ENCODE data around the gene CBY1.

The CBY1 gene

DNA sequence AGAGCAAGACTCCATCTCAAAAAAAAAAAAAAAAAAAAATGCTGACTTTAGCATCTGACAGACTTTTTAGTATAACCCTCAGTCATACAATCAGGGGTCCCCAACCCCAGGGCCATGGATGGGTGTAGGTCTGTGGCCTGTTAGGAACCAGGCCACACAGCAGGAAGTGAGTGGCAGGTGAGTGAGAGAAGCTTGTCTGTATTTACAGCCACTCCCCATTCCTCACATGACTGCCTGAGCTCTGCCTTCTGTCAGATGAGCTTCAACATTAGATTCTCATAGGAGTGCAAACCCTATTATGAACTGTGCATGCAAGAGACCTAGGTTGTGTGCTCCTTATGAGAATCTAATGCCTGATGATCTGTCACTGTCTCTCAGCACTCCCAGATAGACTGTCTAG, 3.6 kb upstream of the CBY1 start:
- DNase-seq = no peak

DNA sequence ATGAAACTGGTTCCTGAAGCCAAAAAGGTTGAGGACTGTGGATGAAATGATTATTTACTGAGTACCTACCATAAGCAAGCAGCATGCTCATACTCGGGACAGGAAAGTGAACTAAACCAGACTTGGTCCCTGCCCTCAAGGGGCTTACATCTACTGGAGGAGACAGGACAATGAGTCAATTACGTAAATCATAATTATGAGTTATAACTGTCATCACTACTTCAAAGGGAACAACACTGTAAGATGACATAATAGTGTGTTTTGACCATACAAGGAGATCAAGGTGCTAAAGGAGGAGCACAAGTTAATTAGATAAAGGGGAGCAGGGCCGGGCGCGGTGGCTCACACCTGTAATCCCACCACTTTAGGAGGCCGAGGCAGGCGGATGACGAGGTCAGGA, 2.7 kb upstream of the CBY1 start:
- no peak for DNase-seq

DNA sequence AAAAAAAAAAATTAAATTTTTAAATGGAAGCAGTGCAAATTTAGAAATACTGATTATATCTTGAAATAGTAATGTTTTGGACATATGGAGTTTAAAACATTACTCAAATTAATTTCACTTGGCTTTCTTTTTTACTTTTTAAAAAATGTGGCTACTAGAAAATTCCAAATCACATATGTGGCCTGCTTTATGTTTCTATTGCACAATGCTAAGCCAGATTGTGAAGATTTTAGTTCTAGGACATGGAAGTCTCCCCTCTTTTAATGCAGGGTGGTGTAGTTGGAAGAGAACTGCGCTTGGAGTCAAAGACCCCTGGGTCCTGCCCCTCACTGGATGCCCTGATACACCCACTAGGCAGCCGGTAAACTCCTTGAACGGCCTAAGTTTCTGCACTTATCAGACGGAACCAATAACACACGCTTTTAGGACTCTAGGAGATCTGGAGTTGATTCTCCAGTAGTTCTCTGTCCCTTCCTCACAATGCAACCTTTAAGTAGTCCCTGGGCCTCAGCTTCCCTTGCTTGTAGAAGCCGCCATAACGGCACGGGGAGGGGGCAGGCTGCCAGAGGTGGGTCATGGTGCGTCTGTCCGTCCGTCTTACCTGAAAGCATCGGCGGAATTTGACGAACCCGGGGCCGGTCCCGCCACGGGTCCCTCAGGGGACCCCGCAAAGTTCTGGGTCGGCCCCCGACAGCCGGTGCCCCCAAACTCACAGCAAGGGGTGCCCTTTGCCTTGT, 751 bp upstream of the CBY1 start:
- no peak for DNase-seq

DNA sequence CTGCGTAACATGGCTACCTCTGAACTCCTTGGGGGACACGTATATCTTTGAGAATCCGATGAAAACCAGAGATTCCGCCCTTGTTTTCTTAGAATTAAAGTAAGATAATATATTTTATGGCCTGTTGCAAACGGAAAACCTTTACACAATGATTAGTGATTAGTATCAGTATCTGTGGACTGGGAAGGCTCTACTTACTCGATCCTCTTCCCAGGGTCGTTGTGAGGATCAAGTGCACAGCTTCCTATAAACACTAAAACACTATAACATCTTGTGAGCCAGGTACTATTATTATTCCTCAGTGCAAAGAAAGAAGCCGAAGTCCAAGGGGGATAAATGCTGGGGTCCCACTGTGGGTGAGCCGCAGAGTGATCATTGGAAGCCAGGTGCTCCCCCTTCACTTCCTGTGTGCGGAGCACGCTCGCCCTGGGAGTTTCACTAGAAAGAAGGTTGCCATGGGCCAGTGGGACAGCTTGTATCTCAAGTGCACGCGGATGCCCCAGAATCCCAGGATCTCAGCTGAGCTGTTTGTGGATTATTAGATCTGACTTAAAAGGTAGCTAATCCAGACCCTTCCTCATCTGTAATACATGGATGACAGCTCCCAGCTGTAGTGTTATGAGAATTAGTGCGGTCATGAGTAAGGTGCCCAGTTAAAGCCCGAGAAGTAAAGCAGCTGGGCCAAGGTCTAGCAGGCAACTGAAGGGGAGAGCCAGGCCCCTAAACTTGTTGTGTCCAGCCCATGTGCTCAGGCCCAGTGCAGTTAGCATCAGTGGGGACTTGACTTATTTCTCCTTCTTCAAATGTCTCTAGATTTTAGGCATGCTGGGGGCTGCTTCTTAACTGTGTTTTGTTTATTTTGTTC, 839 bp downstream of the CBY1 start:
- DNase-seq = peak; percentile 65

DNA sequence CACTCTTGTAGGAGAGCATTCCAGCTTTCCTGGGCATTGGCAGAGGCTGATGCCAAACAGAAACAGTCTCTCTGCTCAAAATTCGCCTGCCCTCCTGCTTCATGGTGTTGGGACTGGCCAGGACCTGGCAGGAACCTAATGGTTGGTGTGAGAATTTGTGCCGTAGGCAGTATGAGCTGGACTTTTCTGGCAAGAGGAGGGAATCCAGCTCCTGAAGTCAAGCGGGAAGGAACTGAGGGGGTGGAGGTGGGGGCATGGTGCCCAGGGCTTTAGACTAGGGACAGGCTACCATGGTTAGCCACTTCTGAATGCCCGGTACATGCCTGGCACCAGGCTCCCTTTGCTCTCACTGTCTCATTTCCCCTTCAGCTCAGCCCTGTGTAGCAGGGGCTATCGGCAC, 18.4 kb downstream of the CBY1 start:
- DNase-seq = no peak

DNA sequence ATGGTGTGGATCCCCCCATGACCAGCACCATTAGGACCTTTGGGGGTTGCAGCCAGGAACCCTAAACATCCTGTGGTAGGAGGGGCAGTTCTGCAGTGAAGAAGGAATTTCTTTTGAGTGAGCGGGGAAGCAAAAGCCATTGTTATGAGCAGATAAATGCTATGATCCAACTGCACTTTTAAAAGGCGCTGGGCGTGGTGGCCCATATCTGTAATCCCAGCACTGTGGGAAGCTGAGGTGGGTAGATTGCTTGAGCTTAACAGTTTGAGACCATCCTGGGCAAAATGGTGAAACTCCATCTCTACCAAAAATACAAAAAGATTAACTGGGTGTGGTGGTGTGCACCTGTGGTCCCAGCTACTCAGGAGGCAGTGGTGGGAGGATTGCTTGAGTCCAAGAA, 19.4 kb downstream of the CBY1 start:
- no peak for DNase-seq

DNA sequence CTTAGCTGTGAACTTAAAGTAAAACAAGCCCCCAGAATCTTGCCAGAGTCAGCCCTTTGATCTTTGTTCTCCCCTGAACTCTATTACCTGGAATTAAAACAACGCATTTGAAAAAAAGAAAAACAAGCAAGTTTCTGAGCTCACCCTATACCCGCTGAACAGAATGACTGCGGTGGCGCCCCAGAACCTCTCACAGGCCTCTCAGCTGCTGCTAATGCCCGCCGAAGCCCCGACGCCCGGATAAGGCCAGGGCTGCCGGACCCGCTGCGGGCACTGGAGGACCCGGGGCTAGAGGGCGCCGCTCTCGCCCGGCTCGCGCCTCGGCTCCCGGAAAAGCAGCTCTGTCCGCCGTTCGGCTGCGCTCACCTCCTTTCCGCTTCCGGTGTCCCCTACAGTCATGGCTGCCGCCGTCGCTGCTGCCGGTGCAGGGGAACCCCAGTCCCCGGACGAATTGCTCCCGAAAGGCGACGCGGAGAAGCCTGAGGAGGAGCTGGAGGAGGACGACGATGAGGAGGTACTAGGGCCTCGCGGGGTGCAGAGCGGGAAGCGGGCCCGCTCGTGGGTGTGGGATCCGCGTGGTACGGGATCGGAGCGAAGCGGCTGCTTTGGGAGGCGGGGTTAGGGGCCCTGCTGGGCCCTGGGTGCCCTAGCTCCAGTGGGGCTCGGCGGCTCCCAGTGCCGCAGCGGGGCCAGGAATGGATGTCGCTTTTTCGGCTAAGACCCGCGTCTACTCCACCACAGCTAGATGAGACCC, 25.3 kb downstream of the CBY1 start, which contains the start of gene TOMM22:
TSS of gene TOMM22 (plus strand) at position 376 of the 754 bp plus-strand sequence. CDS start at position 398, 22 bp downstream.
- peak; percentile 94 for DNase-seq

DNA sequence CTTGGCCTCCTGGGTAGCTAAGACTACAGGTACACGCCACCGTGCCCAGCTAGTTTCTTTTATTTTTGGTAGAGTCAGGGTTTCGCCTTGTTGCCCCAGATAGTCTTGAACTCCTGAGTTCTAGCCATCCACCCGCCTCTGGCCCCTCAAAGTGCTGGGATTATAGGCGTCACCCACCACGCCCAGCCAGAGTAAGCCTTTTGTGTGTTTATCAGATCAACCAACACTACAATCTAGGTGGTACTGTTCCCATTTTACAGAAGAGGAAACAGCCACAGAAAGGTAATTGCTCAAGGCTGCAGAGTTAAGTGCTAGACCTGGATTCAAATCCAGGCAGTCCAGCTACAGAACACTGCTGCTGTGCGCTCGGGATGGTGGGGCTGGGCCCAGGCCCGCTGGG, 28.5 kb downstream of the CBY1 start:
- DNase-seq = no peak

DNA sequence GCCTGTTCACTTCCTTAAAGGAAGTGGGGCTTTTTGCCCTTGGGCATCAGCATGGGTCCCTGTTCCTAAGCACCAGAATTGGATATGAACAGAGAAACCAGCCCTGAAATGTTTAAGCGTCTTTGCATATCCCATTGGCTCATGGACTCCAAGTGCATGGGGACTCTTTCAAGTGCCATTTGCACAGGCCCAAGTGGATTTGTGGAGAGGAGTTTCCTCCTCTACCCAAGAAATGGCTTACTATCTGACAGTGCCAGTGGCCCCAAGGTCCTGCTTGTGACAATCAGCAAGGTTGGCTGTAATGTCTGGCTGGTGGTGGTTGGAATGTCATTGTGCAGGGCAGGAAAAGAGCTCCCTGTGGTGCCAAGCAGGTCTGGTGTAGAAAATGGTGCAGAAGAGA, 29.3 kb downstream of the CBY1 start:
- no peak for DNase-seq

DNA sequence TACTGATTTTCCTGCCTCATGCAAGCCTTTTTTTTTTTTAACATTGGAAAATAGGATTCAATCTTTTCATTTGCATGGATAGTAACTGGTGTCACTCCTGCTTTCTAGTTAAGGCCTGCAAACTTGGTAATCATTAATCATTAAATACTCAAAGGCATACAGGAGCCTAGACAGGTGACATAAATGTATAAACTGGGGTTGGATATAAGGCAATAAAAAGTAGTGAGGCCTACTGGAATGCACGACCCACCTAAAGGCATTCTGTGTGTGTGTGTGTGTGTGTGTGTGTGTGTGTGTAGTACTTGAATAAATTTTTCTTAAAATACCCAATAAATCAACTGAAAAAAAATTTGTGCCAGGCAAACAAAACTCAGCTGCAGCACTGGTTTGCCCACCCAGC, 33.2 kb downstream of the CBY1 start:
- DNase-seq = no peak

DNA sequence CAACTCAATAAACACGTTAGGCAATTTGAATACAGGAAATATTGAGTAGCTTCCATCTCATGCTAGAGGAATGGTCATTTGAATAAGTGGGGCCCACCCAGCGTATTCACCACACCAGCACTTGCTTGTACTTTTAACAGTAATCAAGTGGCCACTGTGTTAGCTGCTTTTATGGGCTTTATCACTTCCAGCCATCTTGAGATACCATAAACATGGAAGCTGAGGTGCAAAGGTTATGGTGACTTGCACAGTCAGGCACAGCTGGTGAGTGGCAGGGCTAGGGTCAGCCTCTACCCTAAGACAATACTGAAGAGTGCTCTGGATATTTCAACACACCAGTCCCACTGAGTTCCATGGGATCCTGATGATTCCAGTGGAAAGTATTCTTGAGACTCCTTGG, 37.6 kb downstream of the CBY1 start:
- DNase-seq = no peak

DNA sequence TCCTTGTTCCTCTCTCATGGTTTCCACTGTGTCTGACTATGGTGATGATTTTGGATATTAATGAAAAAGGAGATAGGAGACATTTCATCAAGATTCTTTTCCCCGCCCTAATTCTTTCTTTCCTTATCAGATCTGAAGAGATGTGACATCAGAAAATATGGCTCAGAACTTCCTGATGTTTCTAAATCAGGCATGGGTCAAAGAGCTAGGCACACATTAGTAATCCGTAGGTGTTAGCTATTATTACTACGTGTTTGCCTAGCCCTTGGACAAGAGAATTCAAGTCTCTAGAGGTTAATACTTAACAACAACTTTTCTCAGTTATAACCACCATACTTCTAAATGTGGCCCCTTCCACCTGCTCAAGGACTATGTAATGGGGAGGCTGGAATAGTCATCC, 38.5 kb downstream of the CBY1 start:
- no peak for DNase-seq

DNA sequence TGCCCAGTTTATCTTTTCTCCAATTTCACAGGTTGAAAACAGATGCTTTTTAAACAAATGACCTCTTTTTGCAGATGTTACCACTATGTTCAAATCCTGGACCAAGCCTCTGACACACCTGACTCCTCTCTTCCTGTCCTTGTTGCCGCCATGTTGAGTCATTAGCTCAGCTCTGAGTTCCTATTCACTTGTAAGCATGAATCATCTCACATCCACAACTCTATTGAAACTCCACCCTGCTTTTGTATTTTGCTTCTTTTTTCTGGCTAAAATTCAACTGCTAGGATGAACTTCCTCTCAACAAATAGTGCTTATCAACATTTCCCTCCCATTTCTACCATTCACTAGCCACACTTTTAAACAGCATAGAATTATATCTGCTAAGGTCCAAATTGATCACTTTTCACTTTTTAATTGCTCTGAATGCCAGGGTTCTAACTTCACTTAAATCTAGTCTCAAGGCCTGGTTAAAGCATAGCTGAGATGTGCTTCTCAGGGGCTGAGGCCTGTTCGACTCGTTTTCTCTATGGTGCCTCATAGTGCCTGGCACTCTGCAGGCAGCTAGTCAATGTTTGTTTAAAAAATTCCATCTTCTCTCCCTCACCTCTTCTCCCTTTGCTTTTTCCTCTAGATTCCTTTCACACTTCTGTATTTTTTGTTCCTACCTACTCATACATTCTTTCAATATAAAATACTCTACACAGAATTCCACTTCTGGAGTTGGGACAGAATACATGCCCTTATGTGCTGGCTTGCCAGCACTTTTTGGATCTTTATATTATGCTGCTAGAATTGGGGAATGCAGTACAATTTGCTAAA, 40.4 kb downstream of the CBY1 start:
- no peak for DNase-seq

DNA sequence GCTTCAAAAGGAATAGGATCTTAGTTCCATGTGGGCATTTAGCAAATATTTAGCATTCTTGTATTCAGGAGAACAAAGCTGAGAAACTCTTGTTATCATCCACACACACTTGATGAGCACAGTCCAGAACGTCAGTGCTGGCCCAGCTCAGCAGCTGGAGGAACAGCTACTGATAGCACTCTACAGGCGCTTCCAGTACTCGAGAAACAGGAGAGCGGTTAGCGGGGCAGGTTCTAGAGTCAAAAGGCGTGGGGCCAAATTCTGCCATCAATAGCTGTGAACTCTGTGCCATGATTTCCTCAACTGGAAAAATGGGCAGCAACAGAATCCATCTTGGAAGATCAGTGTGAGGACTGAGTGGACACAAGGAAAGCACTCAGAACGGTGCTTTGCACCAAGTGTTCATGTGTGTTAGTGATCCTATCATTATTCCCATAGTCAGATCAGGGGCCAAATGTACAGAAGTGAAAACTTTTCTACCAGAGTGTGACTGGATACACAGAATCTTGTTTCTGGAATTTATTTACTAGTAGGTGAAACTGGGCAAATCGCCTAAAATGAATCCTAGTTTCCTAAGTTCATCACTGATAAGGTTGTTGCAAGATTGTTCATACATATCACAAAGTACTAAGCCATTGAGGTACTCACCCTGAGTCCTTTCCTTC, 41.1 kb downstream of the CBY1 start:
- no peak for DNase-seq

DNA sequence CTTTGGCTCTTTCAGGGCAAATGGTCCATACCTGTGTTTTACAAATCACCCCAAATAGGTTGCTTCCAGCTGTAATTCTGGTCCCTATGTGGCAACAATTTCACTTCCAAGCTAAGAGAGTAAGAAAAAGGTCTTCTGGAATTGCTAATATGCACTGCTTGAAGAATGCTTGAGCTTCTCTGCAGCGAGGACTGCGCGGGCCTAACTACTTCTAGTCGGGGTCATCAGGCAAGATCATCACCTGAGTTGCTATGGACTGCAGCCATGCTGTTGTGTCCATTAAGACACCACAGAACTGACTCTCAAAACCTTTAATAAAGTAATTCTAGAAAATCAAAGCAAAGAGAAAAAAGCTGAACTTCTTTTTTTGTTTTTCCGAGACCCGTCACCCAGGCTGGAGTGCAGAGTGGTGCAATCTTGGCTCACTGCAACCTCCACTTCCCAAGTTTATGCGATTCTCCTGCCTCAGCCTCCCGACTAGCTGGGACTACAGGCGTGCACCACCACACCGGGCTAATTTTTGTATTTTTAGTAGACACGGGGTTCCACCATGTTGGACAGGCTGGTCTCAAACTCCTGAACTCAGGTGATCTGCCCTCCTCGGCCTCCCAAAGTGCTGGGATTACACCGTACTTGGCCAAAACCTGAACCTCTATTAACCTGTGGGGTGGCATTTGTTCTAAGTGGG, 42.1 kb downstream of the CBY1 start:
- no peak for DNase-seq

DNA sequence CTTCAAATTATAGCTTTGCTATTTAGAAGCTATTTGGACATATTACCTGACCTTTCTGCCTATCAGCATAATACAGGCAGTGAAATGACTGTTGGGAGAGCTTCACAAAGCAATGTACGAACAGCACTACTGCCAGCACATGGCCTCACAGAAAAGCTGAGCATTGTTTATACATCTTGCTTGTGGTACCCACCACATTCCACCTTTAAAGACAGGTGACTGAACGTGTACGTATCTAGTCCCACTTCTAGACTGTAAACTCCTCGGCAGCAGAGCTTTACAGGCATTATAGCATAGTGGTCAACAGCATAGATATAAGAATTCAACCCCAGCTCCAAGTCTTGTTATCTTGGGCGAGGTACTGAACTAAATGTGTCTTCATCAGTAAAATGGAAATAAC, 42.7 kb downstream of the CBY1 start:
- no peak for DNase-seq

DNA sequence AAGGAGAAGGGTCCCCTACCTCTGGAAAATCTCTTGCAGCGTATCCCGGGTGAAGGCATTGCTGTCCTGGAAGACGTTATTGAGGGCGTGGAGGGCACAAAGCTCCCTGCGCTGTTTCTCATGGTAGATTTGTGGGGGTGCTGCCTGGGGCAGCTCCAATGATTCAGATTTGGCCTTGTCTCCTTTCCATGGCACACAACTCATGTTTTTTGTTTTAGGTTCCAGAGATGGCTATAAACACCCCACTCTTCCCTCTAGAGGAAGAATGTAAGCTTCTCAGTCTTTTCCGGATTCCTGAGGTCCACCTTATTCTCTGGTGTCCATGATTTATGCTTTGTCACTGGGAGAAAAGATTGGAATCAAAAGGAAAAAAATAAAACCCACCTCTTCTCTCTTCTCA, 43.3 kb downstream of the CBY1 start:
- DNase-seq = no peak

DNA sequence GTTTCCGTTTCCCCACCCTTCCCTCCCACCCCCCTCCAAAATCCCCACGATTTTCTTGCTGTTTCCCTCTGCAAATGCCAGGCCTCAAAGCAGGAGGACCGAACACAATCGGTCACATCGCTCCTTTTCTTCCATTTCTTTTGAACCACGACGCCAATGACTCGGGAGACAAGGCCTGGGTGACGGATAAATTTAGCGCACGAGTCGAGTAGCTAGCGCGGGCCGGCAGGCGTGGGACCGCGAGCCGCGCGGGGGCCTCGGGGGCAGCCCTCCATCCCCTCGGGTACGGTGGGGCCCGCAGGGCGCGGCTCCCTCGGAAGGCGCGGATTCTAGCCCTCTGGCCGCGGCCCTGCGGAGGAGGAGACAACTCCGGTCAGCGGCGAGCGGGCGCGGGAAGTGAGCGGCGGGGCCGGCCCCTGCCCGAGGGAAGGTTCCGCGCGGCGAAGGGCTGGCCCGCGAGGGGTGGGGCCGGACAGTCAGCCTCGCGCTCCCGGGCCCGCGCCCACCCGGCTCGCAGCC, 43.9 kb downstream of the CBY1 start:
- no peak for DNase-seq

DNA sequence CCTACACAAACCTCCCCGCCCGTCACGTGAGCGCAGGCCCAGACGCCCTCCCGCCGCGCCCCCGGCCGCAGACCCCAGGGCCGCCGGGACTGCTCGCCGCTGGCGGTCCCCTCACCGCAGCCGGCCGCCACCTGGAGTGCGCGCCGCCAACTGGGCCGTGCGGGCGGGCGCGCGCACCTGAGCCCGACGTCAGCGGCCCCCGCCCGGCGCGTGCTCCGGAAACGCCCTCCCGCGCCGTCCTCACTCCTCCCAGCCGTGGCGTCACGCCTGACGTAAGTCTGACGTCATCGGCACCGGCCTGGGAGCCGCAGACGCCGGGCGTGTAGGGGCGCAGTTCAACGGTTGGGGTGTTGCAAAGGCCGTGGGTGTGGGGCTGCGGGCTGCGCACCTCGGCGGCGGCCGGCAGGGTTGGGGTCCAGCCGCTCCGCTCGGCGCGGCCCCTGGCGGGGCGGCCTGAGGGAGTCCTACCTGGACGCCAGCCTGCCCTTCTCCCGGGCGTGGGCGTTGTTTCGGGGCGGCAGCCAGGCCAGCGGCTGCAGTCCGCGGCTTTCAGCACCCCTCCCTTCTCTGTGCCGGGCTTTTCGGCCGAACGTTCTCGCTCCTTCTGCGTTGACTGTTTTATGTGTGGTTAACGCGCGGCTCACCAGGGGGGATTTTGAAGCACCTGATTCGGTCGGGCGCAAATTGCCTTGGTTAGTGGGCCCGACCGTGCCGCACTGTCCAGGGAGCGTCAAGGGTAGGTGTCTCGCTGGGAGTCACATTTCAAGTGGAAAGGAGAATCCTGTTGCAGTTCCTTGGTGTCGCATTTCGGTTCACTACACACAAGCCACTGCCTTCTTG, 44.6 kb downstream of the CBY1 start, which contains the start of gene JOSD1:
TSS of gene JOSD1 (minus strand) at position 155 of the 840 bp plus-strand sequence. CDS start 956 bp downstream, outside the sequence.
- DNase-seq = peak; percentile 94

DNA sequence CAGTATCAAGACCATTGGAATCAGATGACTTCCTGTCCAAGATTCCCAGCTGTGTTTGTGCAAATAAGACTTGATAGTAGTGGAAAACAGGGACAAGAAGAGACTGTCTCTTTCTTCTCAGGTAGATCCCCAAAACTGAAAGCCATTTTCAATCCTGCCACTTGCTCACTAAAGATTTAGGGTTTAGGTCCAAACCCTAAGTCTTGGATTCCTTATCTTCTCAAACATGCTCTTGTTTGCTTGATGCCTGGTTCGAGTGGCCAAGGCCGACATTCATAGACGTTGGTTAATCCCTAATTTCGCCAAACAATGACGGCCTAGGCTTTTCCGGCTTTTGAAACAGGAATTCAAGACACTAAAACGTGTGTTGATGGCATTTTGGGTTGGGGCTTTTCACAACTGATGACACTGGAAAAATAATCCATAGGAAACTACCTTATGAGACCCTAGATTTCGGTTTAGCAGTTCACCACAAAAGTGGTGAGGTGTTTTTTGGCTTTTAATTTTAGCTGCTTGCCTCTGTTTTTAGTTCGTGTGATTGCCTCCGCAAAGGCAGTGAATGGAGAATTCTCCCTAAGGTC, 48.3 kb downstream of the CBY1 start:
- DNase-seq = no peak

Data from islet precursor cell (in vitro differentiated cells).